HG03159 (cell line): Measurements from ENCODE around the gene TSHR.
A peak's percentile ranks its signal among the peaks of the same experiment; 100 is the strongest.
"Not testable (repeated sequence)": the region's sequence is repeated elsewhere in the genome, so short reads cannot be mapped to it uniquely, and the experiment has no call there.

Source experiments
- ATAC-seq: cut with Tn5 transposase; IDR thresholded peaks from one replicate; pipeline ENCODE4 v1.9.1; 2021; ENCODE audit warnings: mild to moderate bottlenecking, moderate library complexity; ENCODE audit not compliant: unreplicated experiment

The TSHR gene

DNA sequence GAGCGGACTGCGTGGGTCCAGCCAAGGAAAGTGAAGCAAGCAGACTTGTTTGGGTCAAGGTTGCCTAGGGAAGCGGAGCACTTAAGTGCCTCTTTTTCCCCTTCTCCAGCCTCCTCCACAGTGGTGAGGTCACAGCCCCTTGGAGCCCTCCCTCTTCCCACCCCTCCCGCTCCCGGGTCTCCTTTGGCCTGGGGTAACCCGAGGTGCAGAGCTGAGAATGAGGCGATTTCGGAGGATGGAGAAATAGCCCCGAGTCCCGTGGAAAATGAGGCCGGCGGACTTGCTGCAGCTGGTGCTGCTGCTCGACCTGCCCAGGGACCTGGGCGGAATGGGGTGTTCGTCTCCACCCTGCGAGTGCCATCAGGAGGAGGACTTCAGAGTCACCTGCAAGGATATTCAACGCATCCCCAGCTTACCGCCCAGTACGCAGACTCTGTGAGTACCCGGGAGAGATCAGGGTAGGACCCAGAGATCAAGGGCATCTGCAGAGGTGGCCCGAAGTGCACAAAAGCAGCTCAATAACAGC is at the start of gene TSHR:
TSS of gene TSHR (plus strand) at position 206 of the 526 bp plus-strand sequence. CDS start at position 266, 60 bp downstream.
- no peak for ATAC-seq

DNA sequence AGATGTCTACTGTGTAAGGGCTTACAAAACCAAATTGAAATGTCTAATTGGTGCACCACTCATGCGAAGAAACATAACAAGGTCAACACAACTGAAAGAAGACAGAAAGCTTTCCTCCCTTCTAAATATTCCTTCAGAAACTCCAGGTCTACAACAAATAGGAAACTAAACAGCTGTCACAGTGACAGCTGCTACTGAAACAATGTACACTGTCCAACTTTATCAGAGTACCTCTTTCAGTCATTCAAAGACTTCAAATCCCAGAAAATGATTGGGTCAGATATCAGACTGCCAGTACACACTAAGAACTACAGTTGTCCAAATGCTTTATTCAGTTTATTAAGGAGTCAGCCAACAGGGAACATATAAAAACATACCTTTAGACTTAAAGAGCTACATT is 49.1 kb upstream of the TSHR start:
- no peak for ATAC-seq

DNA sequence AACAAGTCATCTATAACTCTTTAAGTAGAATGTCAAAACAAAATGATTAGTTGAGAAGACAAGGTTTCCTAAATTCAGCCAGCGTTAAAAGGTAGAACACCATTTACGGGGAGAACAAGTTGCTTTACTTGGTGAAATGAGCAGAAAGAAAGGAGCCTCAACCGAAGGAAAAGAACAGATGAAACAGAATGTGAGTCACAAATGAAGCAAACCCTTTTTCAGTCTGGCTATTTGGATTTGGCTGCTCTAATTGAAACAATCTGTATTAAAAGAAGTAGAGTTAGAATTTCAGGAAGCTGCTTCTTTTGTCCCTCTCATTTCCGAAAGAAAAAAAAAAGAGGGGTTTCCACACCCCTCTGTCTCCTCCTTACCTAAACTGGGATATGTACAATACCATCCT is 48.5 kb upstream of the TSHR start:
- ATAC-seq, result no peak

DNA sequence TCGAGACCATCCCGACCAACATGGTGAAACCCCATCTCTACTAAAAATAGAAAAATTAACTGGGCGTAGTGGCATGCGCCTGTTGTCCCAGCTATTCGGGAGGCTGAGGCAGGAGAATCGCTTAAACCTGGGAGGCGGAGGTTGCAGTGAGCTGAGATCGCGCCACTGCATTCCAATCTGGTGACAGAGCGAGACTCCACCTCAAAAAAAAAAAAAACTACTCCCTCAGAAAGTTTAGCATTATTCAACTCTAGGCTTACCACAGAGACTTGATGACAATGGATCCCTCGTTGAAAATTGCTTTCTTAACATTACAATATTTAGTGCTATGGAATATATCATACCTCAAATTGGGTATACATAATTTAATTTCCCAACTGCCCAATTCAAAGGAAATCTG is 43.4 kb upstream of the TSHR start:
- ATAC-seq, result not testable (repeated sequence)

DNA sequence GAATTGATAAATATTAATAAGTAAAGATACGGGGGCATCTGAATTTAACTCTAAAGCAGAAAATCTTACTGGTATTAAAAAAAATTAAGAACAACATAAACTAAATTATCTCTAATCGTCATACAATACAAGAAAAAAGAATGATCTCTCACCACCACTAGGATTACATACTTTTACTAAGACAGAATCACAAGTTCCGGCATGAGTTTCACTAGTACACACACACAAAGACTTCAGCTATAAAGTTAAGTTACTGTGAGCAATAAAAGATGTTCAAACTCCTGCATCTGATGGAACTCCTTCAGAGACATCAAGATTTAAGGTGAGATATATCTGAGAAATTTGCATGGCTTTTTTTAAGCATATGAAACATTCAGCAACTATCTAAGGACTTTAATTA is 35.8 kb upstream of the TSHR start:
- no peak for ATAC-seq

DNA sequence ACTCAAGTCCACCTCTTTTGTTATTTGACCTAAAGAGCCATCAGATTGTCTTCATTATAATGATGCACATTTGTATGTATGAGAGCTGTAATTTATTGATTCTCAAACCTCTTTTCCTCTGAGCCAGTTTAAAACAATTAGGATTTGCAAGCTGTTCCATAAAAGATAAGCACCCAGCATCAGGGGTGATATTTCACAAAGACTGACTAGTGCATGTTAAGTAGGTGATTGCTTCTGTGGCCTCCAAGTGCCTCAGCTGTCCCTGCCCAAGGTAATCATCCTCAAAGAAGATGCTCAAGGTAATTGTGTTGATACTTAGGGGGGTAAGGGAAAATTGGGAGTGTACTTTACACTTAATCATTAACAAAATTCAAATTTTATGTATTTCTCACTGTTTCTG is 32.1 kb upstream of the TSHR start:
- no peak for ATAC-seq

DNA sequence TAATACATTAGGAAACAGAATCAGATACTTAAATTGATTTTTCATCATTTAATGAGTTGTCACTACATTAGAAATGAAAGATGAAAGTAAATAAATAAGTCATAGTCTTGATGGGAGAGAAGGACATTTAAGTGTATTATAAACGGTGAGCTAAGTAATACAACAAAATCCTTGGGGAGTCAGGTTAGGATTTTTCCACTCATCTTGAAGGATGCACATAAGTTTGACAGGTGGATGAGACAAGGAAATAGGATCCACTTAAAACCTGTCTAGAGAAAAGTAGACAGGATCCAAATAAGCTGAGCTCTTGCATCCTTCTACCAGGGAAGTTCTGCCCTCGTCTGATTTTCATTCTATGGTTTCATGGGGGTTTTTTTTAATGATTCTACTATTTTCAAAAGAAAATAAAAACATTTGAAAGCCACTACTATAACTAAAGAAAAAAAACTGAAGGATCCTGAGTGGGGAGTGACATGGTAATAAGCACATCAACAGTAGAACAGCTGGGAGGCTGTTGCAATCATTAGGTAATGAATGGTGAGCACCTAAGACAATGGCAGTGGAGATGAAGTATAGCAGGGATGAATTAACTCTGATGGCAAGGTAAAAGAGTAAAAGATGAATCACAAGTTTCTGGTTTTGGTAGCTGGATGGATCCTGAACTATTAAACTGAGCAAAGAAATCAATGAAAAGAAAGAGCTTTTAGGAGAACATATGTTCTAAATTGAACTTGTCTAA is 30.9 kb upstream of the TSHR start:
- ATAC-seq, result no peak

DNA sequence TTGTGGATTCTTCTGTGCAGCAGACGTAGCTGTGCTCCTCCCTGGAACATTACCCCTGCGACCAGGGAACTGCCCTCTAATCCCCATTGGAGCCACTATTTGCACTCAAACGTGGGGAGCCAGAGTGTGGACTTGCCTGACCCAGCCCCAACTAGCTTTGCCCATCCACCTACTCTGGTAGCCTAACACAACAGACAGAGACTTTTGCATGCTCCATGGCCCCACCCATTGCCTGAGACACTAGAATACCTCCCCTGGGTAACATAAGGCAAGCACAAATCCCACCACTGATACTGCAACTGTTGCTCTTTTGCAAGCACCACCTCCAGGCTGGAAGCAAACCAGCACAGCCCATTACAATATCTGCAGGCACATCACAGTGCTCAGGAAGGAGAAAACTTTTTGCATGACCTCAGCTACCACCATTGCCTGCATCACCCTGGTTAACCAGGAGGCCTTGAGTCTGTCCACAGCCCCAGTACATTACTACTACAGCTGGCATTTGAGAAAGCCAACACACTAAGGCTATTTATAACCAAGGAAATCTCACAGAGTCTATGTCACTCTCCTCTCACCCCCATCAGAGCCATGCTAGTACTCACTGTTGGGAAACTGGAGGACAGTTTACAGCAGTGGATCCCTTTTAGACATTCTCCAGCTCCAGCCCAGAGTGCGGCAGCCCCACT is 28.9 kb upstream of the TSHR start:
- no peak for ATAC-seq

DNA sequence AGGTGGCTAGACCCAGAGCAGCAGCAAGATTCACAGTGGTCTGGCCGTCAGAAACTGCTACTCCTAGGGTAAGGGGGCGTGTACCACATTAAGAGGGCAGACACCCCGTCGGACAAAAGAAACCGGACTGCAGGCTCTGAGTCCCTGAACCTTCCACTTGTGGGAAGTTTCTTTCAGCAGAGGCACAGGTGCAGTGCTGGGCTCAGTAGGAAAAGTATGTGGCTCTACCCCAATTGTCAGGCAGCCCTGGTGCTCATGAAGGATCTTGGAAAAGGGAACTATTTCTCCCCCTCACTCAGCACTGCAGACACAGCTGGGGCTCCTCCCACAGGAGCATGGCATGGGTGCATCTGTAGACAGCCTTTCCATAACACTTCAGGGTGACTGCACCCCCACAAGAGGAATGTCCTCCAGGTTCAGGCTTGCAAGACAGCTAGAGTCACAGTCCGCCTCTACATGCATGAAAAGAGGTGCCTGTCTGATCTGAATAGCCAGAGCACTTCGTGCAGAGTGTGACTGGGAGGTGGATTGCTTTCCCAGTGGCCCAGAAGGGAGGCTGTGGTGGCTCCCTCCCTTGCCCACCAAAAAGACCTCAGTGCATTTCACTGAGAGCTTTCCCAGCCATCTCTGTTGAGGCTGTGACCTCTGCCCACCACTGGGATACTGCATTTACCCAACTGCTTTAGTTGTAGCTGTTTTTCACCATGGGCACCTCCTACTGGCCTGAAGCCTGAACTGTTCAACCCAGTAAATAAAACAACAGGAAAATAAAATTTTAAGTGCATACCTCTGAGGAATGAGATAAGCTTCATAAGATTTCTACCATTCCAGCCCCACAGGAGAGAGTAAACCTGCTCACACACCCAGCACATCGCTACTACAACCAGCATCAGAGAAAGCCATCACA is 28.1 kb upstream of the TSHR start:
- no peak for ATAC-seq

DNA sequence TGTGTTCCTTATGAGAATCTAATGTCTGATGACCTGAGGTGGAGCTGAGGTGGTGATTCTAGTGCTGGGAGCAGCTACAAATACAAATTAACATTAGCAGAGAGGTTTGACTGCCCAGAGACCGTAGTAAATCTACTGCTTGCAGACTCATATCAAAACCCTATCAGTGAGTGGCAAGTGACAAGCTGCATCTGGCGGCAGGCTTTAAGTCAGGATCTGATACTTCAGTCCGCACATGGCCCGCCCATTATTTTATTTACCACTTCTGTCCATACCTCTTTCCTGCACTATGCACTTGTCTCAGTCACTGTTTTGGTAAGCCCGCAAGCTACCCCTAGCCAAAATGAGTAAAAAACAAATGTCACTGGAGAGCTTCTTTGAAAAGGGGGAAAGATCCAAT is 25.3 kb upstream of the TSHR start:
- ATAC-seq, result no peak

DNA sequence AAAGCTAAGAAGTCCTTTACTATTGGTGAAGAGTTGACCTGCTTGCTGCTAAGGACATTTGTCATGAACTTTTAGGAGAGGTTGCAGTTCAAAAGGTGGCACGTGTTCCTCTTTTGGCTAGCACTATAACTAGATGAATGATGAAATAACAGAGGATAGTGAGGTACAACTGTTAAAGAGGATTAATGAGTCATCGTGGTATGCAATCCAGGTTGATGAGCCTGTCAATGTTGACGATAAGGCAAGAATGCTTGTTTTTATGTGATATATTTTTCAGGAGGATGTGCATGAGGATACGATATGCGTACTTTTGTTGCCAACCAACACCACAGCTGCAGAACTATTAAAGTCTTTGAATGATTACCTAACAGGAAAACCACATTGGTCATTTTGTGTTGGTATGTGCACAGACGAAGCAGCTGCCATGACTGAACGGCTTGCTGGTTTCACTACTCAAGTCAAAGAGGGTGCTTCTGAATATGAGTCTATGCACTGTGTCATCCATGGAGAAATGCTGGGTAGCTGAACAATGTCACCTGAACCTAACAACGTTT is 24.5 kb upstream of the TSHR start:
- ATAC-seq, result peak; percentile 99

DNA sequence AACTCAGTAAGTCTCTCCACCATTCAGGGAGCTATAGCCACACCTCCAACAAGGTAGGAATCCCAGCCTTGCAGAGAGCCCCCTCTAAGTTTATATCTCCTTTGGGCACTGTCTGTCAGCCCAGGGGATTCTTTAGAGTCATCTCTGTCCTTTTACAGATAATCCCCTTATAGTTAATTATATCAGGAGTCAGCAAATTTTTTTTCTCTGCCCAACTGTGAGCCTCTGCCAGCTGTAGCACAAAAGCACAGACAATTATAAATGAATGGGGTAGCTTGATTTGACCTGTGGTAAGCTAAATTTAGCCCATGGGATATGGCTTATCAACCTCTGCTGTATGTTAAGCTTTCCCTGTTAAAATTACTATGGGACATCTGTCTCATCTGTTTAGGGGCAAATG is 22.1 kb upstream of the TSHR start:
- ATAC-seq, result no peak

DNA sequence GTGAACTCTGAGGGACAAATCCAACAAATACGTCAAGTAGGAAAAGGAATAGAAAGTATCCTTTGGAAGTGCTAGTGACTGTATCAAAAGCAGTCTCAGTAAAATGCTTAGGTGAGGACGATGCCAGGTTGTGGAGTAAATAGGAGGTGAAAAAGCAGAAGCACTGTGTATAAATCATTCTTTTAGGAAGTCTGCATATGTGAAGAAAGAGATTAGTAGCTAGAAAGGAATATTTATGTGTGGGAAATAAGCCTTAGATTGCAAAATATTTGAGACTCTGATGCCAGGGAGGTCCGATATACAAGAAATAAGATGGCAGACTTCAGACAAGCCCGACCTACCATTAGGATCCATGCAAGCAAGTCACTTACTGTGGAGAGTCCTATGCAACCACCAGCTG is 21.7 kb upstream of the TSHR start:
- ATAC-seq, result no peak

DNA sequence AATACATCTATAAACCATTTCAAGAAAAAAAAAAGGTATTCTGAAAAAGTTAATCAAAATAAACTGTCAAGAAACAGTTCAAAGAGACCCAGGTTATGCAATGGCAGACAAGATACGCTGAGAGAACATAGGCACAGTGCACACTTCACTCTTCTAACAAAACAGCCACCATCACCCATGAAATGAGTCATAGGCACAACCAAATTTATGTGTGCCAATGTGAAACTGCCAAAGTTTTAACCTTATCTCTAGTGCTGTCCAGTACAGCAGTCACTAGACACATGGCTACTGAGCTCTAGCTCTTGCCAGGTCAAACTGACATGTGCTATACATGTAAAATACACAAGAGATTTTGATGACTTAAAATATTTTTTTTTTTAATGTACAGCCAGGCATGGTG is 15.3 kb upstream of the TSHR start:
- ATAC-seq, result peak; percentile 28

DNA sequence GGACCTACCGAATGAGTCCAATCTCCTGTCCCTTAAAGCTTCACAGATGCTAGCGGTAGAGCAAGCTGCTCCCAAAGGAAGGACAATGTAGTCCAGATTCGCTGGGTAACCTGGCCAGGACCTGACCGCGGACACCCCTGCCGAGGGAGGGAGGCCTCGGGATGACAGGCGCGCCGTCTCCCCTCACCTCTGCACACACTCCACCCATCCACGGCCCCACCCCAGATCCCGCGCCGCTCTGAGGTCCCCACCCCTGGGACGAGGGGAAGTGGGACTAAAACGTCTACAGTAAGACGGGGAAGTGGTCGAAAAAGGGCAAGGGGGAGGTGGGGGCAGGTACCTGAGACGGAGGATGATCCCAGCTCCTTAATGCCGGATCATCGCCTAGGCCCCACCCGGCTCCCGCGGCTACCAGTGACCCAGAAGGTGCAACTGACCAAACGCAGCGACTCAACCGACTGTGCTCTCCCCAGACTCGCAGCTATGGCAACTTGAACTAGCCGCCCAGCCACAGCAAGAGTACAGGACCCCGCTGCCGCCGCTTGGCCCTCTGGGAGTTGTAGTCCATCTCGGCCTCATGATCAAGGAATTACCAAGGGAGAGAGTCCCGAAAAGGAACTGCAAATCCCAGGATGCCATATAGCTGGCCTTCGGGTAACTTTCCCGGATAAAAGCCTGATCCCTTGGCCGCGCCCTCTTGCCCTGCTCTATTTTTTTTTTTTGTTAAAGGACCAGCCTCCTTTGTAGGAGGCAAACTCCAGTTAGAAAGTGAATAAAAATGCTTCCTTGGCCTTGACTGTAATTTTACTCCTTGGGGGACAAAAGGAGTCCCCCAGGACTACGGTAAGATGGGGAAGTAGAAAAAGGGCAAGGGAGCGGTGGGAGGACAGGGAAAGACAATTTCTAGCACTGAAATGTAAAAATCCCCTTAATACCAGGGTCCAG is 13.9 kb upstream of the TSHR start, which contains the start of gene CEP128:
TSS of gene CEP128 (minus strand) at position 498 of the 945 bp plus-strand sequence.
- ATAC-seq, result peak; percentile 98

DNA sequence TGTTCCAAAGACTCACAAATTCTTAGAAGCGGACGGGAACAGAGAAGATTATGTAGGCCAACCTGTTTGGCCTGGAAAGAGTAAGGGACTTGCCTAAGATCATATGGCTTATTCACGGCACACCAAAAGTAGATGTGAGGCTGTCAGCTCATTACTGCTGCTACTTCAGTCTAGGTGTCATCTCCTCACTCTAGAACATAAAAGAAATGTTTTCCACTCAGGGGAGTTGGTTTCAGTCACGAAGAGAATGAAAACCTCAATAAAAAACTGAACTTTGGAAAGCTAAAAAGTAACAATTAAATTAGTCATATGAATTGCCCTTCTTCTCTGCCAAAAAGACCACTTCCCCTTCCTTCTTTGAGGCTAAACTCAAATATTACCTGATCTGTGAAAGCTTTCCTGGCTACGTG is 13.2 kb upstream of the TSHR start:
- peak; percentile 21 for ATAC-seq

DNA sequence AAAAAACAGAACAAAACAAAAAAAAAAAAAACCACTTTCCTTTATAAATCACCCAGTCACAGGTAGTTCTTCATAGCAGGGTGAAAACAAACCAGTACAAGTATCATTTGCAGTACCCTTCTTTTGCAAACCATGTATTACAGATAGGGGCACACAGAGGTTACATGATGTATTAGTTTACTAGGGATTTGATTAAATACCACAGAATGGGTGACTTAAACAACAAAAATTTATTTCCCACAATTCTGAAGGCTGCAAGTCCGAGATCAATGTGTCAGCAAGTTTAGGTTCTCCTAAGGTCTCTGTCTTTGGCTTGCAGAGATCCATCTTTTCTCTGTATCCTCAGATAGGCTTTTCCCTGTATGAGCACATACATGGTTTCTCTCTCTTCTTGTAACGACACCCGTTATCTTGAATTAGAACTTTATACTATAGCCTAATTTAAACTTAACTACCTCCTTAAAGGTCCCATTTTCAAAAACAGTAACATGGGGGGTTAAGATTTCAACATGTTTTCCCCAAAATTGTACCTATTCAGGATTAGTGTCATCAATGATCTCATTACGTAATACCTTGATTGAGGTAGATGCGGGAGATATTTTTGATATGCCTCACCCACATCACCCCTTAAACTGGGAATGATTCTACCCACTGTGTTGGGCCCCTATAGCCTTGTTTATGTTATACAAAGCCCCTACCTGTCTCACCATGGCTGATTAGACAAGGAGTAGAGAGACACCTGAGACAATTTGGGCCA is 10.4 kb upstream of the TSHR start:
- no peak for ATAC-seq

DNA sequence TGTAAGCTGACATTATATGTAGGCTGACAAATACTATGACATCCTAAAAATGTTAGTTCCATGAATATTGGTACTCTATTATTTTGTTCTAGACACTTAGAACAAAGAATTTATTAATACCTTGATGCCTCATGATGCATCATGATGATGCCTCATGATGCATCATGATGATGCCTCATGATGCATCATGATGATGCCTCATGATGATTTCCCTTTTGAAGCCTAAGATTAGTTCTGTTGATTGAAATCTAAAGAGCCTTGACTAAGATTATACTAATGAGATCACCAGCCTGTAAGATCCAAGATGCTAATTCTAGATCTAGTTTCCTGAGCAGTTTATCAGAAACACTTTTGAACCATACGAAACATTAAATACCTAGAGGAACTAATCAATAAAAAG is 9.2 kb upstream of the TSHR start:
- no peak for ATAC-seq

DNA sequence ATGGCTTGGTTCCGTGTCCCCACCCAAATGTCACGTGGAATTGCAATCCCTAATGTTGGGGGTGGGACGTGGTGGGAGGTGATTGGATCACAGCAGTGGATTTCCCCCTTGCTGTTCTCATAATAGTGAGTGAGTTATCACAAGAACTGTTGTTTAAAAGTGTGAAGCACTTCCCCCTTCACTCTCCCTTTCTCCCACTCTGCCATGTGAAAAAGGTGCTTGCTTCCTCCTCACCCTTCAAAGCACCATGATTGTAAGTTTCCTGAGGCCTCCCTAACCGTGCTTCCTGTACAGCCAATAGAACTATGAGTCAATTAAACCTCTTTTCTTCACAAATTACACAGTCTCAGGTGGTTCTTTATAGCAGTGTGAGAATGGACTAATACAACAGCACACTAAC is 8.6 kb upstream of the TSHR start:
- no peak for ATAC-seq
